ENCODE data around the gene TMEM272. TPM values are rescaled to one million over a fixed set of nuclear protein-coding genes. Genes with fewer than 3 reads are reported as not detected.

Gene TMEM272
- total RNA-seq, 1 experiment from 2014 or later, result 0.17 TPM

GRCh38 chr13:51834581-51835171 is 10.3 kb downstream of the TMEM272 start (continued):
- no peak for TF ChIP-seq TCF7L2 (IDR thresholded peaks at IDR 0.05; ENCODE audit: borderline replicate concordance, extremely low read depth, insufficient read depth, insufficient read length)
- no peak for TF ChIP-seq POLR2A (IDR thresholded peaks at IDR 0.05; ENCODE audit: borderline replicate concordance, extremely low read depth, insufficient read depth, insufficient read length)
- no peak for TF ChIP-seq YY1 (IDR thresholded peaks at IDR 0.05; ENCODE audit: extremely low read depth, insufficient replicate concordance, low read depth, low read length)
- no peak for TF ChIP-seq SIN3A (IDR thresholded peaks at IDR 0.05; ENCODE audit: low read depth)
- TF ChIP-seq REST (IDR thresholded peaks at IDR 0.05; ENCODE audit: low read depth), result no peak

- Histone ChIP-seq H3K36me3 (ENCODE audit: control insufficient read depth in 1 of 2, insufficient read depth in 2 of 2, low read length in 2 of 2) (no peaks in the 10 kb centered on the region), H3K27ac (ENCODE audit: low read depth, low read length) (no peak overlapping the region), H3K4me2 (ENCODE audit: low read length) (no peak overlapping the region), H3K4me3 (replicated peaks in 1 of 2; ENCODE audit: low read depth in 1 of 2, low read length in 2 of 2) (no peak overlapping the region), H4K20me1 (ENCODE audit: insufficient read depth) (no peaks in the 10 kb centered on the region), H3K79me2 (ENCODE audit: insufficient read depth, low read length) (no peaks in the 10 kb centered on the region), H3K9me2 (ENCODE audit: insufficient read depth) (no peaks in the 10 kb centered on the region), H3K4me1 (ENCODE audit: control insufficient read depth in 1 of 2, insufficient read depth in 2 of 2, low read length in 2 of 2) (no peaks in the 10 kb centered on the region; a peak in 1 of 4 replicates), H3K27me3 (ENCODE audit: insufficient read depth, low read length) (peaks cover 4% of the 10 kb centered on the region; the same call in 1 of the 2 replicates), H2AFZ (ENCODE audit: low read depth, low read length, poor library complexity, severe bottlenecking) (no peak overlapping the region), H3K9ac (ENCODE audit: low read length) (no peak overlapping the region), H3K9me3 (ENCODE audit: control insufficient read depth in 1 of 2, insufficient read depth in 1 of 2, low read depth in 1 of 2, low read length in 2 of 2) (no peaks in the 10 kb centered on the region)
- ATAC-seq (no peak), DNase-seq (ENCODE audit: low read depth, low spot score) (no peak)
- ChIA-PET RAD21 (ENCODE audit: low non-redundant PET in 1 of 2, low total read pairs in 2 of 2, uncharacterized antibody in 2 of 2, unreplicated experiment in 2 of 2) (no interaction called here), POLR2A (no interaction called here), CTCF (interaction anchor here (1.2 to 2.9 kb wide), 2 partner anchors 11 to 18 kb away, joined by 3 to 10 read pairs; partner anchors contain the start of gene TMEM272)
- intact Hi-C loops (cut with micrococcal nuclease), result no loop called here
- no TSS peak for BruUV-seq (replicated peaks)
- no peak for TF ChIP-seq ZBTB33 (IDR thresholded peaks at IDR 0.05; ENCODE audit: extremely low read depth, insufficient replicate concordance, low read length)
- TF ChIP-seq EZH2phosphoT487 (IDR thresholded peaks at IDR 0.05; ENCODE audit: borderline replicate concordance), result no peak
- TF ChIP-seq ATF3 (IDR thresholded peaks at IDR 0.05), result no peak
- TF ChIP-seq EZH2 (IDR thresholded peaks at IDR 0.05), result no peak
- TF ChIP-seq REST (IDR thresholded peaks at IDR 0.05; ENCODE audit: low read depth), result no peak
- no peak for TF ChIP-seq CTCF (IDR thresholded peaks at IDR 0.05 in 2 of 3, conservative IDR thresholded peaks at IDR 0.05 in 1 of 3; ENCODE audit: borderline replicate concordance in 1 of 3, insufficient read depth in 1 of 3, low read depth in 2 of 3, low read length in 2 of 3)
- no peak for TF ChIP-seq POLR2AphosphoS5 (IDR thresholded peaks at IDR 0.05; ENCODE audit: low read depth, low read length)
Measured at GRCh38 chr13:51833980-51834379, 11.0 kb downstream of the TMEM272 start.
